ENCODE data around the gene PICK1.

- no peak for TF ChIP-seq NRF1 (IDR thresholded peaks at IDR 0.05; ENCODE audit: low read depth, low read length)
- no peak for TF ChIP-seq CTCF (IDR thresholded peaks at IDR 0.05; ENCODE audit: control extremely low read depth in 1 of 3, insufficient read depth in 1 of 3, low read depth in 1 of 3, low read length in 3 of 3)
- TF ChIP-seq NANOG (IDR thresholded peaks at IDR 0.05; ENCODE audit: insufficient read depth, low read depth, low read length, poor library complexity, severe bottlenecking): no peak
- no peak for TF ChIP-seq SP1 (IDR thresholded peaks at IDR 0.05; ENCODE audit: low read depth, low read length)
- no peak for TF ChIP-seq EP300 (IDR thresholded peaks at IDR 0.05; ENCODE audit: borderline replicate concordance in 1 of 2, low read depth in 2 of 2, low read length in 2 of 2)
- no peak for TF ChIP-seq RFX5 (IDR thresholded peaks at IDR 0.05; ENCODE audit: borderline replicate concordance, low read depth, low read length)
- TF ChIP-seq CREB1 (IDR thresholded peaks at IDR 0.05): no peak
- no peak for TF ChIP-seq JUND (IDR thresholded peaks at IDR 0.05; ENCODE audit: low read length)
These were observed 44.6 kb upstream of the PICK1 start for GRCh38 chr22:38012604-38013072.
